DMS79 treated with DMSO at 0.1 percent for 48 hours (cell line): ENCODE results near the gene TPPP.

ENCODE experiments used
- DNase-seq: peaks from one replicate; lab custom pipeline; 2025; lab: John Stamatoyannopoulos, UW

Gene TPPP

DNA sequence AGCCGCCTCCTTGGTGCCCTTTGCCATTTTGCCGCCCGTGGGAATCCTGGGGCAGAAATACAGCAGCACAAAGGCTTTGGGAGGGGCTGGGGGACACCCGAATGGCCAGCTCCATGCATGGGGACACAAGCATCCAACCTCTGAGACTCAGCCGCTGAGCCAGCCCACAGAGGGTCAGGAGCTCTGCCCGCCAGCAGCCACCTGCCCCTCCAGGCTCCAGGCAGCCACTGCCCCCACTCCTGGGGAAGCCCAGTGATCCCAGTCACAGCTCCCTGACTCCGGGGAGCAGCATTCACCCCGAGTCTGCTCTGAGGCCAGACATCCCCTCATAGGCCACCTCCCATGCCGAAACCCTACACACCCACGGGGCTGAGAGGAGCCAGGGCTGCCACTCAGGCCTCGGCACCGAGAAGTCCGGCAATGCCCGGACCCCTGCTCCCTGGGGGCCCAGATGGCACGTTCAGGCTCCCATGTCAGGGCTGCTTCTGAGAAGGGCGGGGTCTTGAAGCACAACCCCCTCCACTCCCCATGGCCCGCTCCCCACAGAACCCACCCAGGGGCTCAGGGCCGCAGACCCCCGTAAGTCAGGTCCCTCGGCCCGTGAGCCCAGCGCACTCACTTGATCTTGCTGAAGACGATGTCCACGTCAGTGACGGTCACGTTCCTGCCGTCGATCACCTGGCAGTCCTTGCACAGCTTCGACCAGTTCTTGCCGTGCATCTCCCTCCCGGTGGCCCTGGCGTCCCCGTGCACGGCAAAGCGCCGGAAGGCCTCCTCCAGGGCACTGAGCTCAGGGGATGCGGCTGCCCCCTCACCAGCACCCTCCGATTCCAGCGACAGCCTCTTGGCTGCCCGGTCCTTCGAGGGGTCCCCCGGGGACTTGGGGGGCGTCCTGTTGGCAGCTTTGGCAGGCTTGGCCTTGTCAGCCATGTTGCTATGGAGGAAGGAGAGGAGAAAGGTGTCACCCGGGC lies 15.7 kb downstream of the TPPP start:
- no peak for DNase-seq

DNA sequence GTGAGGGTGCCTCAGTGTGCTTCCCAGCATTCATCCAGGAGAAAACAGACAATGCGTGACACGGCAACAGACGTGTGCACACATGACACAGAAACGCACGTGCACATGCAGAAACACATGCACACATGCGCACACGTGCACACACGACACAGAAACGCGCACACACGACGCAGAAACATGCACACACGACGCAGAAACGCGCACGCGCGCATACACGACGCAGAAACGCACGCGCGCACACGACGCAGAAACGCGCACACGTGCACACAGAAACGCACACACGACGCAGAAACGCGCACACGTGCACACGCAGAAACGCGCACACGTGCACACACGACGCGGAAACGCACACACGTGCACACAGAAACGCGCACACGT lies 16.5 kb downstream of the TPPP start:
- DNase-seq: no peak

- DNase-seq: no peak
Observed at GRCh38 chr5:675871-676698, 17.1 kb downstream of the TPPP start.

DNA sequence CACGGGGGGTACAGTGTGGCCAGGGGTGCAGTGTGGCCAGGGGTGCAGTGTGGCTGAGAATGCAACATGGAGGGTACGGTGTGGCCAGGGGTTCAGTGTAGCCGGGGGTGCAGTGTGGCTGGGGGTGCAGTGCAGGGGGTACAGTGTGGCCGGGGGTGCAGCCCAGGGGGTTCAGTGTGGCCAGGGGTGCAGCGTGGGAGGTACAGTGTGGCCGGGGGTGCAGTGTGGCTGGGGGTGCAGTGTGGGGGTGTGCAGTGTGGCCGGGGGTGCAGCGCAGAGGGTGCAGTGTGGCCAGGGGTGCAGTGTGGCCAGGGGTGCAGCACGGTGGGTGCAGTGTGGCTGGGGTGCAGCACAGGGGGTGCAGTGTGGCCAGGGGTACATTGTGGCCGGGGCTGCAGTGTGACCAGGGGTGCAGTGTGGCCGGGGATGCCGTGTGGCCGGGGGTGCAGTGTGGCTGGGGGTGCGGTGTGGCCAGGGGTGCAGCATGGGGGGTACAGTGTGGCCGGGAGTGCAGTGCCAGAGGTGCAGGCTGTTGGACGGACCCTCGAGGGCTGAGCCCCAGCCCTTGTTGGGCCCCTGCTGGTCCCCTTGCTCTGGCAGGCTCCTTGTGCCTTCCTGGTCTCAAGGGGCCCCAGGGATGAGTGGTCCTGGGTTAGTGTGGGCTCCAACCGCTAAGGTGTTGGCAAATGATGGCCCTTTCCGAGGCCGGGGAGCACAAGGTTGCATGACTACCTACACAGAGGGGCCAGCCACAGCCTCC lies 17.9 kb downstream of the TPPP start:
- no peak for DNase-seq

GRCh38 chr5:674630-675011 lies 18.5 kb downstream of the TPPP start:
- DNase-seq: no peak

DNA sequence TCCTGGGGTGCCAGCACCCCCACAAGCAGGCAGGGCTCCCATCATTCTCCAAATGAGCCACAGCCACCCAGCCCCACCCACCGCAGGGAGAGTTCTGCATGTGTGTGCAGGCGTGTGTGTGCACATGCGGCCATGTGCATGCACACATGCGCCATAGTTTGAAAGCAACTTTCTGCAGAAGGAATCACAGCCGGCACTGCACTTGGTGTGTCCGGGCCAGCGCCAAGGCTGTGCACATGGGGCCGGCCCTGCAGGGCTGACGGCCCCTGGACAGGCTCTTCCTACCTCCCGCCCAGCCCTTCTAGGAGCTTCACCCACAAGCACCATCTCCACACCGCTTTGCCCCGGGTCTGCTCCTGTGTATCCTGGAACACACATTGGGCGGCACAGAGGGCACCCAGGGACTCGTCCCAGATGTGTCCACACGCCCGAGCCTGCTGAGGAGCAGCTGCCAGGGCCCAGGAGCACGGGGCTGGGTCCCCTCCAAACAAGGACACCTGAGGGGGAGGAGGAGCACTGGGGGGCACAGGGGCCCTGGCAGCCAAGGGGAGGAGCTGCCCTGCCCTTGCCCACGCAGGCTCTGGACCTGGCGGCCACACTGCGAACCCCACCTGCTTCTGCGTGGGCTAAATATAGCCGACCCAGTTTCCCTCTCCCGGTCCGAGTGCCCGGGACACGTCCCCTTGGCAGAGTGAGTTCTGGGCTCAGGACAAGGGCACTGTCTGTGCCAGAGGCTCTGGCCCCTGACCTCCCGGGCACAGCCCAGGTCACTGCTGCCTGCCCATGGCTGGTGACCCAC lies 19.1 kb downstream of the TPPP start:
- no peak for DNase-seq

GRCh38 chr5:673161-673830 lies 19.9 kb downstream of the TPPP start:
- no peak for DNase-seq

DNA sequence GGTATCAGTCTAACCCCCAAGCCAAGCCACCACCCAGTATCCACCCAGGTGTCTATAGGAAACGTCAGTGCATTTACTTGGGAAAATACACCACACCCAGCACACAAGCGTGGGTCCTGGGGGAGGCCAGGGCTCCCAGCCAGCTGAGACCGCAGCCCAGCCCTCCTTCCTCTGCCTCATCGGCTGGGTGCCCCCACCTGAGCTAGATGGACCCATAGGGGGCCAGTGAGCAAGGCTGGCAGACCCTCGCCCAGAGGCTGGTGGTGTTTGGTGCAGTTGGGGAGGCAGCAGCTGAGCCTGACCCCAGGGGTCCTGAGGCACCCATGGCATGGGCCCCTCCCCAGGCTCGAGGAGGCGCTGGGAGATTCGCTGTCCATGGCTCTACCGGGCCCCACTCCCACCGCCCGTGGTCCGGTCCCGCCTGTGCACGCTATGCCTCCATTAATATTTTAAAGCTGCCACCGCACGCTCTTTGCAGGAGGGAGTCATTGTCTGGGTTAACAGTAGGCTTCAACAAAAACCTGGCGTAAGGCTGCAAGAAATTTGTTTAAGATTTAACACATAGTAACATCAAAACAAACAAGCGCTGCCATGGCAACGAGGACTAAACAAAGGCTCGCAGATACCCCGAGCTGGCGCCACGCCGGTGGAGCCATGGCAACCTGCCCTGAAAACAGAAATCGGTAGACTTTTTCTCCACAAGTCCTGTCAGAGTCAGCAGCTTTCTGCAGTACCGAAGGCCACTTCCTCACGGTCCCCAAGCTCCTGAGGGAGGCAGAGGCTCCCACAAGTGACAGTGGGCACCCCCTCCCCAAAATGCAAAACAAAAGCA lies 20.6 kb downstream of the TPPP start:
- peak; percentile 67 for DNase-seq

- DNase-seq: no peak
Observed at GRCh38 chr5:671459-672328, 21.5 kb downstream of the TPPP start.

GRCh38 chr5:670396-671270 lies 22.5 kb downstream of the TPPP start:
- no peak for DNase-seq

DNA sequence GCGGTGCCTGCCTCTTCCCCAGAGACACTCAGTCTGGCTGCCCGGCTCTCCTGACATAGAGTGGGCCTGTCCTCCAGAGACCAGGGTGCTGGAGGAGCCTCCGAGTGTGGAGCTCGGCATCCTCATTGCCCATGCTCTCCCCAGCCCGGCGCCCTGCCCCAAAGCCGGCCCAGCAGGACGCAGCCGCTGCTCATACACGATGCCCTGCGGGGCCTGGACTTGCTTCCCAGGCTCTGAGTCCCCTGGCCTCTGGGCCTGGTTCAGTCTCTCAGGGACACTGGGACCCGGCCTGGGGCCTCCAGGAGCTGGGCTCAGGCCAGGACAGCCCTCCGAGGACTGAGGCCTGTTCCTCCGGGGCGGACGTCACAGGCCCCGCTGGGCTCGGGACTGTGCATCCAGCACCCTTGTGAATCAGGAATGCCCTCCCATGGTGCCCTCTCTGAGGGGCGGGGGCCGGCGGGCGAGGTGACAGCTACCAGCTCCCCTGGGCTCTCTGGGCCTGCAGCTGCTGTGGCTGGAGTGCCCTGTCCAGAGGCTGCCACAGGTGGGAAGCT lies 23.2 kb downstream of the TPPP start:
- DNase-seq: no peak

GRCh38 chr5:669111-669841 lies 23.9 kb downstream of the TPPP start:
- DNase-seq: no peak

- DNase-seq: no peak
Observed at GRCh38 chr5:668283-668995, 24.7 kb downstream of the TPPP start.

- peak; percentile 54 for DNase-seq
Observed at GRCh38 chr5:666816-667498, 26.2 kb downstream of the TPPP start.

DNA sequence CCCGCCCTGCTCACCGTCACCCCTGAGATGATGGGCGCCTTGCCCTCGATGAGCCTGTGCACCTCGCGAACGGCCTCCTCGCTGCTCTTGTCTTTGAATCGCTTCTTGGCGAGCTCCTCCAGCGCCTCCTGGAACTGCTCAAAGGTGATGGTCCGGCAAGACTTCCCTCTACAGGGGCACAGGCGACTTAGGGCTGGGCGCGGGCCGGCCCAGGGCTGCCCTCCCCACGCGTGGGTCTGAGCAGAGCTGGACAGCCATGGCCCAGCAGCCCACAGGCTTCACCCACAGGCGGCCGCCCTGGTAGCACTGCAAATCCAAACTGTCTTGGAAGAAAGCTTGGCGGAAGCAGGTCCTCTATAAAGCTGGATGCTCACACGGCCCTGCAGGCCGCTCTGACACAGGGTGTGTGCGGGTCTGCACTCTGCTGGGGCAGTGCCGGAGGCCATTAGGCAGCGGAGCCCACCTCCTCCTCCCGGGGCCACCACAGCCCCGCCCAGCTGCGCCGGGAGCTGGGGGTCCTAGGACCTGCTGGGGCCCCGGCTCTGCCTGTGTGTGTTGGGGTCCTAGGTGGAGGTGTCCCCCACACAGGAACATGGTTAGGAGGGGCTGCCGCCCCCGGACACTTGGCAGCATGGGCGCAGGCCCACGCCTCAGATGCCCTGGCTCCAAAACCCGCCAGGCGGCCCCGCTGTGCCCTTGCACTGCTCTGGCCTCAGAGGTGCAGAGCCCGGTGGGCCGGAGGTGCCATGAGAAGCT lies 27.0 kb downstream of the TPPP start:
- no peak for DNase-seq
